T-cell (primary cell): ENCODE data around the gene FARSA. TPM values are rescaled to one million over a fixed set of nuclear protein-coding genes. Genes with fewer than 3 reads are reported as not detected.
"Not testable (repeated sequence)": the region's sequence is repeated elsewhere in the genome, so short reads cannot be mapped to it uniquely, and the experiment has no call there.

Experiments
- ATAC-seq, 4 experiments: fragments of 200-7000 bp in 3 of 4; fragments of 150-1000 bp in 1 of 4; cut with Tn5 transposase; replicated peaks in 1 of 4; 1 replicate in 3 of 4; 2 replicates in 1 of 4; pipeline ENCODE4 v1.10.0; 2021; ENCODE audit warnings: moderate library complexity in 3 of 4, mild to moderate bottlenecking in 2 of 4, moderate number of reproducible peaks in 1 of 4
- CTCF ChIA-PET, 2 donors: fragments of 300-600 bp; sonication (Branson Sonifier 250); formaldehyde crosslinking; loops; one replicate each; lab custom pipeline; 2022; ENCODE audit warnings: antibody characterized with exemption in 2 of 2; lab: Charles Lee
- POLR2A ChIA-PET, 2 donors: fragments of 300-600 bp; sonication (Branson Sonifier 250); formaldehyde crosslinking; loops; one replicate each; lab custom pipeline; 2022; ENCODE audit warnings: antibody characterized with exemption in 2 of 2; lab: Charles Lee
- DNase-seq, 35 experiments: peaks; one replicate each; pipeline versions ENCODE4 v3.0.0 to v3.0.0-alpha.2; 2013 to 2023
- H3K27ac ChIP-seq: one replicate; pipeline ENCODE4 v1.5.1; 2013; ENCODE audit warnings: low read length
- H3K27me3 ChIP-seq, 2 experiments: replicated peaks in 1 of 2; 1 replicate in 1 of 2; 2 replicates in 1 of 2; pipeline versions ENCODE4 v1.6.1 to v1.7.0; 2013; ENCODE audit warnings: low read length in 1 of 2, mixed read lengths in 1 of 2; ENCODE audit not compliant: control insufficient read depth in 2 of 2, insufficient read depth in 2 of 2; ENCODE audit errors: extremely low read depth in 1 of 2
- H3K36me3 ChIP-seq, 2 donors: 1 replicate in 1 of 2; 2 replicates in 1 of 2; pipeline versions ENCODE4 v1.6.1 to v1.7.0; 2013; ENCODE audit warnings: low read length in 1 of 2; ENCODE audit not compliant: control insufficient read depth in 2 of 2, insufficient read depth in 1 of 2; ENCODE audit errors: extremely low read depth in 1 of 2
- H3K4me1 ChIP-seq, 2 experiments: 1 replicate in 1 of 2; 2 replicates in 1 of 2; pipeline versions ENCODE4 v1.6.1 to v1.7.0; 2013; ENCODE audit warnings: low read length in 2 of 2, mixed read lengths in 1 of 2; ENCODE audit not compliant: insufficient read depth in 2 of 2, control insufficient read depth in 1 of 2; ENCODE audit errors: extremely low read depth in 1 of 2
- H3K4me3 ChIP-seq, 2 donors: 1 replicate in 1 of 2; 2 replicates in 1 of 2; pipeline versions ENCODE4 v1.5.1 to v1.7.0; 2013; ENCODE audit warnings: mild to moderate bottlenecking in 2 of 2, low read length in 1 of 2, moderate library complexity in 1 of 2; ENCODE audit not compliant: control insufficient read depth in 1 of 2; ENCODE audit errors: extremely low read depth in 1 of 2
- H3K9me3 ChIP-seq: 2 replicates; pipeline ENCODE4 v1.7.0; 2013
- H3K27ac Mint-ChIP-seq, 2 donors: one replicate each; pipeline ENCODE4 v1.8.0; 2020 to 2021; ENCODE audit warnings: mild to moderate bottlenecking in 2 of 2, mixed read lengths in 2 of 2
- H3K27me3 Mint-ChIP-seq, 2 donors: one replicate each; pipeline ENCODE4 v1.8.0; 2021 to 2022; ENCODE audit warnings: mixed read lengths in 2 of 2
- H3K36me3 Mint-ChIP-seq: one replicate; pipeline ENCODE4 v1.8.0; 2021; ENCODE audit warnings: mixed read lengths
- H3K4me1 Mint-ChIP-seq, 3 donors: one replicate each; pipeline ENCODE4 v1.8.0; 2020 to 2022; ENCODE audit warnings: mixed read lengths in 3 of 3, mild to moderate bottlenecking in 1 of 3
- H3K4me3 Mint-ChIP-seq, 3 donors: one replicate each; pipeline ENCODE4 v1.8.0; 2020 to 2022; ENCODE audit warnings: mild to moderate bottlenecking in 3 of 3, mixed read lengths in 3 of 3, moderate library complexity in 3 of 3
- H3K9me3 Mint-ChIP-seq, 3 donors: one replicate each; pipeline ENCODE4 v1.8.0; 2020 to 2022; ENCODE audit warnings: mixed read lengths in 3 of 3
- WGBS: methylation state at CpG from one replicate; pipeline ENCODE4 v1.1.5; 2013; ENCODE audit warnings: missing lambda C conversion rate; ENCODE audit not compliant: insufficient coverage; 5-methylcytosine and 5-hydroxymethylcytosine counted together
- total RNA-seq, 35 experiments: library from RNA in 6 of 35; stranded (reverse) in 6 of 35; fragments of 120-200 nt in 1 of 35; gene quantifications; one replicate each; pipeline versions ENCODE4 v1.2.1 to v1.2.4 and lab custom pipeline; 2013 to 2026

FARSA gene
- total RNA-seq, 5 donors from 2014 or later (not counting 1 experiment from before 2014, with no cell fraction given) = 28.3 to 86.2 (median 73.4) TPM

GRCh38 chr19:12952050-12952449, 18.5 kb upstream of the FARSA start:
- 92% methylated on average over 4 of the region's 6 CpGs for WGBS
- Mint-ChIP-seq H3K27ac (peak overlapping the region in 1 of 2 donors; percentile 11), H3K36me3 (peaks cover 30% of the 10 kb centered on the region), H3K4me1 (peaks cover 20 to 34% (median 30%) of the 10 kb centered on the region in 3 donors)
- H3K27me3 ChIP-seq, ATAC-seq, H3K27ac ChIP-seq, DNase-seq, H3K4me3 Mint-ChIP-seq, POLR2A ChIA-PET, CTCF ChIA-PET, H3K4me3 ChIP-seq, H3K27me3 Mint-ChIP-seq, H3K9me3 ChIP-seq, H3K9me3 Mint-ChIP-seq: not testable (repeated sequence)
- peaks cover 20 to 55% of the 10 kb centered on the region in 2 donors for H3K36me3 ChIP-seq
- peaks cover 6 to 26% of the 10 kb centered on the region in 2 experiments for H3K4me1 ChIP-seq

- Histone ChIP-seq H3K9me3 (no peaks in the 10 kb centered on the region), H3K4me1 (peaks cover 5 to 29% of the 10 kb centered on the region in 2 experiments), H3K27ac (no peak overlapping the region), H3K27me3 (no peaks in the 10 kb centered on the region), H3K36me3 (peaks cover 20 to 58% of the 10 kb centered on the region in 2 donors), H3K4me3 (no peak overlapping the region)
- H3K27me3 Mint-ChIP-seq = no peaks in the 10 kb centered on the region
- no peak for ATAC-seq
- no peaks in the 10 kb centered on the region for H3K9me3 Mint-ChIP-seq
- H3K4me1 Mint-ChIP-seq = peaks cover 28 to 32% (median 31%) of the 10 kb centered on the region in 3 donors
- WGBS = 90% methylated on average over 13 of the region's 16 CpGs
- DNase-seq = no peak
- H3K27ac Mint-ChIP-seq = no peak overlapping the region
- H3K4me3 Mint-ChIP-seq = no peak overlapping the region
- H3K36me3 Mint-ChIP-seq = peaks cover 32% of the 10 kb centered on the region
- ChIA-PET POLR2A (no interaction called here), CTCF (interaction anchor here in 1 of 2 donors (0.5 kb wide), 1 partner anchor 260 kb away, joined by 5 read pairs; no protein-coding TSS in a partner anchor)
Observed at GRCh38 chr19:12949363-12950283, 16.1 kb upstream of the FARSA start.

GRCh38 chr19:12948612-12949362, 15.3 kb upstream of the FARSA start:
- DNase-seq (no peak), ATAC-seq (no peak)
- Mint-ChIP-seq H3K9me3 (no peaks in the 10 kb centered on the region), H3K27ac (peak overlapping the region in 1 of 2 donors; percentile 22), H3K4me1 (peaks cover 28 to 32% (median 29%) of the 10 kb centered on the region in 3 donors), H3K27me3 (no peaks in the 10 kb centered on the region), H3K36me3 (peaks cover 30% of the 10 kb centered on the region), H3K4me3 (peak overlapping the region in 1 of 3 donors; percentile 13)
- H3K27me3 ChIP-seq = no peaks in the 10 kb centered on the region
- 96% methylated on average over 24 of the region's 30 CpGs for WGBS
- peaks cover 16 to 61% of the 10 kb centered on the region in 2 donors for H3K36me3 ChIP-seq
- no peak overlapping the region for H3K27ac ChIP-seq
- no peak overlapping the region for H3K4me3 ChIP-seq
- no peaks in the 10 kb centered on the region for H3K9me3 ChIP-seq
- H3K4me1 ChIP-seq = peaks cover 5 to 32% of the 10 kb centered on the region in 2 experiments
- POLR2A ChIA-PET = no interaction called here
- CTCF ChIA-PET = interaction anchor here in 1 of 2 donors (1.3 to 1.4 kb wide), 2 partner anchors 17 to 64 kb away, joined by 3 to 4 read pairs; no protein-coding TSS in a partner anchor

- peak overlapping the region in 2 of 3 donors; percentile 11 to 13 for H3K4me3 Mint-ChIP-seq
- no peak for ATAC-seq
- Histone ChIP-seq H3K9me3 (no peaks in the 10 kb centered on the region), H3K4me1 (peaks cover 5 to 40% of the 10 kb centered on the region in 2 experiments), H3K4me3 (no peak overlapping the region), H3K36me3 (peaks cover 16 to 64% of the 10 kb centered on the region in 2 donors), H3K27me3 (no peaks in the 10 kb centered on the region), H3K27ac (no peak overlapping the region)
- peak overlapping the region in 1 of 2 donors; percentile 41 for H3K27ac Mint-ChIP-seq
- 94% methylated on average over 23 of the region's 28 CpGs for WGBS
- ChIA-PET POLR2A (no interaction called here), CTCF (interaction anchor here (0.6 to 1.4 kb wide), 3 partner anchors 17 to 63 kb away, joined by 3 to 4 read pairs (median 3); no protein-coding TSS in a partner anchor)
- H3K36me3 Mint-ChIP-seq = peaks cover 33% of the 10 kb centered on the region
- no peak for DNase-seq
- H3K27me3 Mint-ChIP-seq = no peaks in the 10 kb centered on the region
- peaks cover 35 to 38% (median 37%) of the 10 kb centered on the region in 3 donors for H3K4me1 Mint-ChIP-seq
- no peaks in the 10 kb centered on the region for H3K9me3 Mint-ChIP-seq
Observed at GRCh38 chr19:12947702-12948611, 14.4 kb upstream of the FARSA start.

- no peaks in the 10 kb centered on the region for H3K27me3 Mint-ChIP-seq
- Histone ChIP-seq H3K4me1 (peaks cover 5 to 50% of the 10 kb centered on the region in 2 experiments), H3K27me3 (no peaks in the 10 kb centered on the region), H3K9me3 (no peaks in the 10 kb centered on the region), H3K27ac (peak overlapping the region; percentile 89), H3K36me3 (peaks cover 11 to 63% of the 10 kb centered on the region in 2 donors), H3K4me3 (peak overlapping the region; percentile 60 to 75)
- no peak for DNase-seq
- no peaks in the 10 kb centered on the region for H3K9me3 Mint-ChIP-seq
- peaks cover 37 to 44% (median 42%) of the 10 kb centered on the region in 3 donors for H3K4me1 Mint-ChIP-seq
- H3K4me3 Mint-ChIP-seq = peak overlapping the region; percentile 86 to 93 (median 86)
- no CpG with 5 or more reads among the region's 14 CpGs for WGBS
- H3K27ac Mint-ChIP-seq = peak overlapping the region; percentile 85 to 91
- POLR2A ChIA-PET = interaction anchor here in 1 of 2 donors (0.6 kb wide), 1 partner anchor 17 kb away, joined by 11 read pairs; no protein-coding TSS in a partner anchor
- no peak for ATAC-seq
- H3K36me3 Mint-ChIP-seq = peaks cover 40% of the 10 kb centered on the region
- CTCF ChIA-PET = interaction anchor here in 1 of 2 donors (1.4 kb wide), 1 partner anchor 18 kb away, joined by 4 read pairs; no protein-coding TSS in a partner anchor
Observed at GRCh38 chr19:12946731-12947496, 13.4 kb upstream of the FARSA start.
